ENCODE data around the gene HMCN1.

- TF ChIP-seq, protein P1, sequence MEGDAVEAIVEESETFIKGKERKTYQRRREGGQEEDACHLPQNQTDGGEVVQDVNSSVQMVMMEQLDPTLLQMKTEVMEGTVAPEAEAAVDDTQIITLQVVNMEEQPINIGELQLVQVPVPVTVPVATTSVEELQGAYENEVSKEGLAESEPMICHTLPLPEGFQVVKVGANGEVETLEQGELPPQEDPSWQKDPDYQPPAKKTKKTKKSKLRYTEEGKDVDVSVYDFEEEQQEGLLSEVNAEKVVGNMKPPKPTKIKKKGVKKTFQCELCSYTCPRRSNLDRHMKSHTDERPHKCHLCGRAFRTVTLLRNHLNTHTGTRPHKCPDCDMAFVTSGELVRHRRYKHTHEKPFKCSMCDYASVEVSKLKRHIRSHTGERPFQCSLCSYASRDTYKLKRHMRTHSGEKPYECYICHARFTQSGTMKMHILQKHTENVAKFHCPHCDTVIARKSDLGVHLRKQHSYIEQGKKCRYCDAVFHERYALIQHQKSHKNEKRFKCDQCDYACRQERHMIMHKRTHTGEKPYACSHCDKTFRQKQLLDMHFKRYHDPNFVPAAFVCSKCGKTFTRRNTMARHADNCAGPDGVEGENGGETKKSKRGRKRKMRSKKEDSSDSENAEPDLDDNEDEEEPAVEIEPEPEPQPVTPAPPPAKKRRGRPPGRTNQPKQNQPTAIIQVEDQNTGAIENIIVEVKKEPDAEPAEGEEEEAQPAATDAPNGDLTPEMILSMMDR (IDR thresholded peaks at IDR 0.05): no peak
- no peak for TF ChIP-seq POLR2AphosphoS5 (IDR thresholded peaks at IDR 0.05; ENCODE audit: low read depth, low read length)
- TF ChIP-seq REST (IDR thresholded peaks at IDR 0.05; ENCODE audit: insufficient read depth in 1 of 2, low read depth in 2 of 2, low read length in 1 of 2): no peak
- no peak for TF ChIP-seq SIN3A (IDR thresholded peaks at IDR 0.05; ENCODE audit: borderline replicate concordance, insufficient read depth, low read depth, low read length)
These were observed 204.2 kb downstream of the HMCN1 start for GRCh38 chr1:185938396-185938795.

All from Panc1 (cell line).